ENCODE results near the gene PLCB3. TPM values are rescaled to one million over a fixed set of nuclear protein-coding genes. Genes with fewer than 3 reads are reported as not detected.
A peak's percentile ranks its signal among the peaks of the same experiment; 100 is the strongest.

The PLCB3 gene
- total RNA-seq, 1 donor from 2014 or later, result 34.9 TPM

DNA sequence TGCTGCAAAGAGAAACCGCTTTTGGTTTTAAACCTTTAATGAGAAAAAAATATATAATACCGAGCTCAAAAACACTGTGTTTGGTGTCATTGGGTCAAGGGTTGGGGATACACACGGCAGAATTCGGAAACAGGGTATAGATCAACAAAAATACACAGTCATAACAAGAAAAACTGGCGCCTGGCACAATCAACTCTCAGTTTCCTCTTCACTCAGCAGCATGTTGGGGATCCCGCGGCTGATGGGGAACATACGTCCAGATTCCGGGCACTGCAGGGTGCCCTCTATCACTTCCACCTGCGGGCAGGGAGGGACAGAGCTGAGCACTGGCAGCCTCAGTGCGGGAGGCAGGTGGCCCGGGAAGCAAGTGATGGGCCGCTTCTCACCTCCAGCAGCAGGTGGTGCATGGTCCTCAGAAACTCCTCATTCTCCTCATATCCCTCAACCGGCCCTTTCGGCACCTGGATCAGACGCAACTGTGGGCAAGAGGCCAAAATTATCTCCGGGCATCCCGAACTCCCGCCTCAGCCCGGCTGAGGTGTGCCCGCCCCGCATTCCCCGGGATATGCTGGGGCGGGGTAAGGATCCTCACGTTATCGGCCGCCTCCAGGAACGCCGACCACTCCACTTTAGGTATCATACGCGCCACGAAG lies 65.5 kb downstream of the PLCB3 start:
- H3K36me3 Mint-ChIP-seq, result peaks cover 8% of the 10 kb centered on the region
- H3K9me3 Mint-ChIP-seq, result no peaks in the 10 kb centered on the region
- peaks cover 33% of the 10 kb centered on the region for H3K4me1 Mint-ChIP-seq
- peak overlapping the region; percentile 100 for H3K27ac Mint-ChIP-seq
- H3K27me3 Mint-ChIP-seq (ENCODE audit: low read depth), result no peaks in the 10 kb centered on the region
- TF ChIP-seq, protein P1, sequence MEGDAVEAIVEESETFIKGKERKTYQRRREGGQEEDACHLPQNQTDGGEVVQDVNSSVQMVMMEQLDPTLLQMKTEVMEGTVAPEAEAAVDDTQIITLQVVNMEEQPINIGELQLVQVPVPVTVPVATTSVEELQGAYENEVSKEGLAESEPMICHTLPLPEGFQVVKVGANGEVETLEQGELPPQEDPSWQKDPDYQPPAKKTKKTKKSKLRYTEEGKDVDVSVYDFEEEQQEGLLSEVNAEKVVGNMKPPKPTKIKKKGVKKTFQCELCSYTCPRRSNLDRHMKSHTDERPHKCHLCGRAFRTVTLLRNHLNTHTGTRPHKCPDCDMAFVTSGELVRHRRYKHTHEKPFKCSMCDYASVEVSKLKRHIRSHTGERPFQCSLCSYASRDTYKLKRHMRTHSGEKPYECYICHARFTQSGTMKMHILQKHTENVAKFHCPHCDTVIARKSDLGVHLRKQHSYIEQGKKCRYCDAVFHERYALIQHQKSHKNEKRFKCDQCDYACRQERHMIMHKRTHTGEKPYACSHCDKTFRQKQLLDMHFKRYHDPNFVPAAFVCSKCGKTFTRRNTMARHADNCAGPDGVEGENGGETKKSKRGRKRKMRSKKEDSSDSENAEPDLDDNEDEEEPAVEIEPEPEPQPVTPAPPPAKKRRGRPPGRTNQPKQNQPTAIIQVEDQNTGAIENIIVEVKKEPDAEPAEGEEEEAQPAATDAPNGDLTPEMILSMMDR (IDR thresholded peaks at IDR 0.05; ENCODE audit: unreplicated experiment), result no peak
- H3K4me3 Mint-ChIP-seq, result peak overlapping the region; percentile 93
- DNase-seq (ENCODE audit: low spot score in 2 of 2, unreplicated experiment in 2 of 2), result no peak

GRCh38 chr11:64317325-64317960 lies 66.1 kb downstream of the PLCB3 start, which contains the start of gene TRMT112:
TSS of gene TRMT112 (minus strand) at chr11:64317559. CDS start at chr11:64317526, 33 bp downstream.
- H3K27ac Mint-ChIP-seq, result peak within 1 kb of the TSS; percentile 100
- no peaks in the 10 kb centered on the region for H3K9me3 Mint-ChIP-seq
- peaks cover 8% of the 10 kb centered on the region for H3K36me3 Mint-ChIP-seq
- DNase-seq (ENCODE audit: low spot score in 2 of 2, unreplicated experiment in 2 of 2), result peak; percentile 87 to 89
- H3K27me3 Mint-ChIP-seq (ENCODE audit: low read depth), result no peaks in the 10 kb centered on the region
- H3K4me3 Mint-ChIP-seq, result peak within 1 kb of the TSS; percentile 93
- peaks cover 33% of the 10 kb centered on the region for H3K4me1 Mint-ChIP-seq
- TF ChIP-seq, protein P1 (IDR thresholded peaks at IDR 0.05; ENCODE audit: unreplicated experiment), result no peak

GRCh38 chr11:64317961-64318765 lies 66.8 kb downstream of the PLCB3 start, which contains the start of gene PRDX5:
TSS of gene PRDX5 (plus strand) at chr11:64318121. CDS start at chr11:64318216, 95 bp downstream.
- H3K27me3 Mint-ChIP-seq (ENCODE audit: low read depth), result no peaks in the 10 kb centered on the region
- TF ChIP-seq, protein P1 (IDR thresholded peaks at IDR 0.05; ENCODE audit: unreplicated experiment), result peak; percentile 18
- H3K27ac Mint-ChIP-seq, result peak within 1 kb of the TSS; percentile 100

More at GRCh38 chr11:64317961-64318765, 66.8 kb downstream of the PLCB3 start, which contains the start of gene PRDX5:
- peaks cover 8% of the 10 kb centered on the region for H3K36me3 Mint-ChIP-seq
- H3K9me3 Mint-ChIP-seq, result no peaks in the 10 kb centered on the region
- peak; percentile 89 to 93 for DNase-seq (ENCODE audit: low spot score in 2 of 2, unreplicated experiment in 2 of 2)
- H3K4me1 Mint-ChIP-seq, result peaks cover 33% of the 10 kb centered on the region
- H3K4me3 Mint-ChIP-seq, result peak within 1 kb of the TSS; percentile 93

Other genes with a start within 250 kb of the PLCB3 start
- gene FLRT1, start 215.6 kb upstream of the PLCB3 start, total RNA-seq, result 7.1 to 7.9 TPM (median 7.3 TPM) in 3 replicates
- 39.0 to 44.0 TPM (median 39.4 TPM) in 3 replicates for gene MACROD1, start 85.4 kb upstream of the PLCB3 start, total RNA-seq
- gene STIP1, start 65.4 kb upstream of the PLCB3 start, total RNA-seq, result 127 to 133 TPM (median 131 TPM) in 3 replicates
- 4.8 to 8.4 TPM (median 5.9 TPM) in 3 replicates for gene FERMT3, start 44.8 kb upstream of the PLCB3 start, total RNA-seq
- 38.9 to 41.1 TPM (median 40.9 TPM) in 3 replicates for gene TRPT1, start 25.3 kb upstream of the PLCB3 start, total RNA-seq
- 31.9 to 35.6 TPM (median 33.7 TPM) in 3 replicates for gene NUDT22, start 25.3 kb upstream of the PLCB3 start, total RNA-seq
- gene DNAJC4, start 21.0 kb upstream of the PLCB3 start, total RNA-seq, result 43.6 to 49.4 TPM (median 45.0 TPM) in 3 replicates
- 83.2 to 90.1 TPM (median 85.8 TPM) in 3 replicates for gene VEGFB, start 16.9 kb upstream of the PLCB3 start, total RNA-seq
- gene FKBP2, start 10.4 kb upstream of the PLCB3 start, total RNA-seq, result 35.5 to 40.2 TPM (median 36.4 TPM) in 3 replicates
- gene PPP1R14B, start 4.6 kb upstream of the PLCB3 start, total RNA-seq, result 119 to 131 TPM (median 124 TPM) in 3 replicates
- gene BAD, start 33.1 kb downstream of the PLCB3 start, total RNA-seq, result 50.2 to 53.1 TPM (median 52.2 TPM) in 3 replicates
- gene GPR137, start 34.3 kb downstream of the PLCB3 start, total RNA-seq, result 43.8 to 45.1 TPM (median 44.6 TPM) in 3 replicates
- 0.22 to 0.58 TPM (median 0.27 TPM) in 3 replicates for gene KCNK4, start 39.8 kb downstream of the PLCB3 start, total RNA-seq
- 0.47 TPM in 1 of 3 replicates, not detected in the others for gene CATSPERZ, start 48.8 kb downstream of the PLCB3 start, total RNA-seq
- gene ESRRA, start 54.0 kb downstream of the PLCB3 start, total RNA-seq, result 23.2 to 26.6 TPM (median 26.4 TPM) in 3 replicates
- gene TRMT112, start 66.0 kb downstream of the PLCB3 start, total RNA-seq, result 178 to 201 TPM (median 184 TPM) in 3 replicates
- gene PRDX5, start 66.6 kb downstream of the PLCB3 start, total RNA-seq, result 134 to 139 TPM (median 139 TPM) in 3 replicates
- 10.1 to 12.0 TPM (median 11.5 TPM) in 3 replicates for gene CCDC88B, start 88.7 kb downstream of the PLCB3 start, total RNA-seq
- 27.6 to 30.1 TPM (median 30.1 TPM) in 3 replicates for gene RPS6KA4, start 107.6 kb downstream of the PLCB3 start, total RNA-seq